Keratinocyte (primary cell): ENCODE results near the gene ABCC4. TPM values are rescaled to one million over a fixed set of nuclear protein-coding genes. Genes with fewer than 3 reads are reported as not detected.

ENCODE experiments used
- DNase-seq: peaks from one replicate; pipeline ENCODE4 v3.0.0-alpha.2; 2011; ENCODE audit warnings: low read depth, missing footprints, low spot score
- FAIRE-seq: peaks from 2 replicates; lab custom pipeline; 2011; peaks lifted over from hg19 to GRCh38; lab: Jason Lieb, UNC
- H2AFZ ChIP-seq: 2 replicates; pipeline ENCODE4 v1.6.0; 2012; ENCODE audit warnings: low read length, control low read depth, inconsistent platforms; ENCODE audit not compliant: control insufficient read depth
- H3K27ac ChIP-seq: 2 replicates; pipeline ENCODE4 v1.5.1; 2011; ENCODE audit warnings: low read length; ENCODE audit not compliant: control insufficient read depth, insufficient read depth
- H3K27me3 ChIP-seq: 3 replicates; pipeline ENCODE4 v1.6.0; 2011; ENCODE audit warnings: low read length; ENCODE audit not compliant: control insufficient read depth, insufficient read depth; ENCODE audit errors: extremely low read depth
- H3K36me3 ChIP-seq, 2 experiments: 2 replicates in 1 of 2; 3 replicates in 1 of 2; pipeline ENCODE4 v1.5.1; 2011; ENCODE audit warnings: low read length in 2 of 2, mild to moderate bottlenecking in 1 of 2; ENCODE audit not compliant: control insufficient read depth in 2 of 2, insufficient read depth in 2 of 2; ENCODE audit errors: extremely low read depth in 1 of 2
- H3K4me1 ChIP-seq: 3 replicates; pipeline ENCODE4 v1.5.1; 2011; ENCODE audit warnings: low read length; ENCODE audit not compliant: control insufficient read depth, insufficient read depth; ENCODE audit errors: extremely low read depth
- H3K4me2 ChIP-seq: 3 replicates; pipeline ENCODE4 v1.6.0; 2011; ENCODE audit warnings: low read depth, low read length; ENCODE audit not compliant: control insufficient read depth, insufficient read depth; ENCODE audit errors: extremely low read depth
- H3K4me3 ChIP-seq, 3 experiments: fragments of 200-600 bp in 1 of 3; sonication (generic) in 1 of 3; 2 replicates in 2 of 3; 3 replicates in 1 of 3; pipeline ENCODE4 v1.5.1; 2011 to 2016; ENCODE audit warnings: low read length in 3 of 3, mild to moderate bottlenecking in 3 of 3, control low read depth in 2 of 3, inconsistent platforms in 1 of 3, low read depth in 1 of 3, mixed read lengths in 1 of 3, mixed run types in 1 of 3, moderate library complexity in 1 of 3; ENCODE audit not compliant: control insufficient read depth in 2 of 3, insufficient read depth in 2 of 3; ENCODE audit errors: extremely low read depth in 1 of 3
- H3K79me2 ChIP-seq: 2 replicates; pipeline ENCODE4 v1.6.0; 2012; ENCODE audit warnings: low read length; ENCODE audit not compliant: control insufficient read depth, insufficient read depth
- H3K9ac ChIP-seq: 3 replicates; pipeline ENCODE4 v1.6.0; 2011; ENCODE audit warnings: low read length; ENCODE audit not compliant: control insufficient read depth, insufficient read depth; ENCODE audit errors: extremely low read depth
- H3K9me1 ChIP-seq: 3 replicates; pipeline ENCODE4 v1.6.0; 2011; ENCODE audit warnings: low read length; ENCODE audit not compliant: control insufficient read depth, insufficient read depth; ENCODE audit errors: extremely low read depth
- H3K9me3 ChIP-seq: 2 replicates; pipeline ENCODE4 v1.5.1; 2012; ENCODE audit warnings: low read depth, low read length; ENCODE audit not compliant: control insufficient read depth
- H4K20me1 ChIP-seq: 3 replicates; pipeline ENCODE4 v1.6.0; 2011; ENCODE audit warnings: low read length; ENCODE audit not compliant: control insufficient read depth, insufficient read depth; ENCODE audit errors: extremely low read depth
- CTCF ChIP-seq, 3 experiments: IDR thresholded peaks in 1 of 3; conservative IDR thresholded peaks in 1 of 3; optimal IDR thresholded peaks in 1 of 3; 2 replicates in 2 of 3; 3 replicates in 1 of 3; pipeline versions ENCODE3 to v1.5.1; 2011; ENCODE audit warnings: low read length in 3 of 3, mild to moderate bottlenecking in 3 of 3, moderate library complexity in 2 of 3, control low read depth in 1 of 3, inconsistent platforms in 1 of 3; ENCODE audit not compliant: insufficient read depth in 2 of 3; ENCODE audit errors: extremely low read depth in 1 of 3
- EZH2 ChIP-seq: IDR thresholded peaks from one replicate; pipeline ENCODE4 v1.6.1; 2012; ENCODE audit warnings: inconsistent platforms, mild to moderate bottlenecking, low read length, moderate library complexity
- dilution Hi-C: fragments of 300-500 bp; cut with MboI; formaldehyde crosslinking; loops from one replicate; pipeline ENCODE4 v1.7.0; 2020; ENCODE audit warnings: low sequenced_read_pairs; ENCODE audit not compliant: extremely low pct_ligation_motif_present
- polyA plus RNA-seq, 5 experiments: library from polyadenylated mRNA; depleted of rRNA in 3 of 5; stranded (reverse) in 3 of 5; stranded (forward) in 1 of 5; unstranded in 1 of 5; fragments of >200 nt; gene quantifications; 1 replicate in 1 of 5; 2 replicates in 3 of 5; 3 replicates in 1 of 5; pipeline versions ENCODE4 v1.2.1 to v1.2.3, GENCODE V29; 2011 to 2012; ENCODE audit warnings: missing spikeins in 2 of 5, low read depth in 1 of 5, low replicate concordance in 1 of 5

ABCC4 gene
- polyA plus RNA-seq, 1 donor (not counting 4 experiments of a cell fraction or from before 2014, with no cell fraction given): 13.8 TPM

- Histone ChIP-seq H3K36me3 (peaks cover 0 to 2% of the 10 kb centered on the region in 2 experiments), H3K27me3 (no peaks in the 10 kb centered on the region), H3K9me3 (no peaks in the 10 kb centered on the region), H3K9me1 (no peaks in the 10 kb centered on the region), H4K20me1 (no peaks in the 10 kb centered on the region), H3K4me1 (peaks cover 3% of the 10 kb centered on the region), H3K4me2 (no peak overlapping the region), H3K9ac (no peak overlapping the region), H3K4me3 (no peak overlapping the region), H3K79me2 (no peaks in the 10 kb centered on the region), H3K27ac (no peak overlapping the region), H2AFZ (no peak overlapping the region)
- DNase-seq: no peak
- dilution Hi-C loops: no loop called here
- no peak for TF ChIP-seq CTCF (optimal IDR thresholded peaks at IDR 0.05 in 1 of 3, IDR thresholded peaks at IDR 0.05 in 1 of 3, conservative IDR thresholded peaks at IDR 0.05 in 1 of 3; ENCODE audit: extremely low read depth in 1 of 3, insufficient read depth in 2 of 3, low read length in 3 of 3)
- no peak for TF ChIP-seq EZH2
- FAIRE-seq: no peak
Observed at GRCh38 chr13:95123726-95124125, 177.5 kb downstream of the ABCC4 start.

DNA sequence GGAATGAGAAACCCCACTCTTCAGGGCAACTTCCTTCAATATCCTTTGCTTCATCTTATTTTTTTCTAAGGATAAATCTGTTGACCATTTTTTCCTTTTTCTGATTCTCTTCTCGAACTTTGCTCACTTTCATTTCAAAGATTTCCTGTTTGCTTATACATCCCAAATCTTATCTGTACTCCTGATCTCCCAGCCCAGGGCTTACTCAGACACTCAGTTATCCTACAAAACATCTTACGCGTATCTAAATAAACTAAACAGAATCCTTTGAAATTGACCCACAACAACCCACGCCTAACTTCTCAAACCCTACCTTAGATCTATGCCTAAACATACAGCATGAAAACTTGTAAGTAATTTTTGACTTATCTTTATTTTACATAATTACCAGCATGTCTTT, 179.2 kb downstream of the ABCC4 start:
- Histone ChIP-seq H3K4me1 (peaks cover 4% of the 10 kb centered on the region), H3K4me2 (no peak overlapping the region), H3K79me2 (no peaks in the 10 kb centered on the region), H3K9me3 (no peaks in the 10 kb centered on the region), H3K9me1 (no peaks in the 10 kb centered on the region), H3K36me3 (peaks cover 0 to 2% of the 10 kb centered on the region in 2 experiments), H3K9ac (no peak overlapping the region), H3K27ac (no peak overlapping the region), H4K20me1 (no peaks in the 10 kb centered on the region), H2AFZ (no peak overlapping the region), H3K4me3 (no peak overlapping the region), H3K27me3 (no peaks in the 10 kb centered on the region)
- DNase-seq (no peak), FAIRE-seq (no peak)
- TF ChIP-seq EZH2 (no peak), CTCF (optimal IDR thresholded peaks at IDR 0.05 in 1 of 3, IDR thresholded peaks at IDR 0.05 in 1 of 3, conservative IDR thresholded peaks at IDR 0.05 in 1 of 3; ENCODE audit: extremely low read depth in 1 of 3, insufficient read depth in 2 of 3, low read length in 3 of 3) (no peak)
- dilution Hi-C loops: no loop called here
